Omental fat pad (tissue), 4 donors: Measurements from ENCODE around the gene PATZ1. TPM values are rescaled to one million over a fixed set of nuclear protein-coding genes. Genes with fewer than 3 reads are reported as not detected.
"Not testable (repeated sequence)": the region's sequence is repeated elsewhere in the genome, so short reads cannot be mapped to it uniquely, and the experiment has no call there.

Source experiments
- ATAC-seq: fragments of 150-250 bp; one replicate; pipeline ENCODE4 v1.9.1; 2016; ENCODE audit warnings: mild to moderate bottlenecking, moderate library complexity; ENCODE audit not compliant: low FRiP score
- DNase-seq: peaks from one replicate; pipeline ENCODE4 v3.0.0-alpha.2; 2019; ENCODE audit warnings: low spot score
- total RNA-seq, 4 donors: library from RNA; depleted of rRNA; stranded (reverse); fragments of >200 nt; gene quantifications; one replicate each; pipeline ENCODE4 v1.1.0, GENCODE V29; 2016
- TF ChIP-seq, protein P1 (sequence below), 3 donors: fragments of 450-650 bp; IDR thresholded peaks; one replicate each; pipeline ENCODE4 v1.5.1; 2016 to 2017; ENCODE audit warnings: antibody characterized with exemption in 3 of 3, mild to moderate bottlenecking in 3 of 3, moderate library complexity in 2 of 3

The PATZ1 gene
- total RNA-seq, 4 donors from 2014 or later, result 10.8 to 15.4 (median 14.8) TPM

DNA sequence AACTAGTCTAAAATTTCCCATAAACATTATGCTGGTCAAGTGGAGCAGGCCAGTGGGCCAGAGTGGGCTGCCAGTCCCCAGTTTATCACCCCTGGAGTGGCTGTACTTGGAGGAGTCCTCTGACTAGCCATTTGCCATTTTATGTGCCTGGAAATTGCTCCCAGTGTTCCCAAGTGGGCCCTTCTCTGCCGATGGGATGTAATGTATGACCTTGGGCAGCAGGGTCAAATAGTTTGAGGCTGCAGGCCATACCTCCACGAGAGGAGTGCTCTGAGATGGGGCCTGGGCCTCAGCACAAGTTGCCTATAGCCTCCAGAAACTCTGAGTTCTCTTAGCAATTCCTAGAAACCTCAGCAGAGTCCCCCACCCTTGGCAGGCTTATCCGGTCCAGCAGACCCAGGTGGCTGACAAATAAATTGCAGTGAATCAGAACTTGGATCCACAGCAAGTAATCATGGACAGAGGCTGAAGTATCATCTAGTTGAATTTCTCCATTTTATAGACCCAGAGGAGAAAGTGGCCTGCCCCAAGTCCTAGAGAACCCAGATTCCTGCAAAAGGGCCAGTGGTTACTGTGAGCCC is 17.8 kb upstream of the PATZ1 start:
- ATAC-seq, result no peak
- TF ChIP-seq, protein P1, sequence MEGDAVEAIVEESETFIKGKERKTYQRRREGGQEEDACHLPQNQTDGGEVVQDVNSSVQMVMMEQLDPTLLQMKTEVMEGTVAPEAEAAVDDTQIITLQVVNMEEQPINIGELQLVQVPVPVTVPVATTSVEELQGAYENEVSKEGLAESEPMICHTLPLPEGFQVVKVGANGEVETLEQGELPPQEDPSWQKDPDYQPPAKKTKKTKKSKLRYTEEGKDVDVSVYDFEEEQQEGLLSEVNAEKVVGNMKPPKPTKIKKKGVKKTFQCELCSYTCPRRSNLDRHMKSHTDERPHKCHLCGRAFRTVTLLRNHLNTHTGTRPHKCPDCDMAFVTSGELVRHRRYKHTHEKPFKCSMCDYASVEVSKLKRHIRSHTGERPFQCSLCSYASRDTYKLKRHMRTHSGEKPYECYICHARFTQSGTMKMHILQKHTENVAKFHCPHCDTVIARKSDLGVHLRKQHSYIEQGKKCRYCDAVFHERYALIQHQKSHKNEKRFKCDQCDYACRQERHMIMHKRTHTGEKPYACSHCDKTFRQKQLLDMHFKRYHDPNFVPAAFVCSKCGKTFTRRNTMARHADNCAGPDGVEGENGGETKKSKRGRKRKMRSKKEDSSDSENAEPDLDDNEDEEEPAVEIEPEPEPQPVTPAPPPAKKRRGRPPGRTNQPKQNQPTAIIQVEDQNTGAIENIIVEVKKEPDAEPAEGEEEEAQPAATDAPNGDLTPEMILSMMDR (IDR thresholded peaks at IDR 0.05), result no peak
- DNase-seq, result no peak

DNA sequence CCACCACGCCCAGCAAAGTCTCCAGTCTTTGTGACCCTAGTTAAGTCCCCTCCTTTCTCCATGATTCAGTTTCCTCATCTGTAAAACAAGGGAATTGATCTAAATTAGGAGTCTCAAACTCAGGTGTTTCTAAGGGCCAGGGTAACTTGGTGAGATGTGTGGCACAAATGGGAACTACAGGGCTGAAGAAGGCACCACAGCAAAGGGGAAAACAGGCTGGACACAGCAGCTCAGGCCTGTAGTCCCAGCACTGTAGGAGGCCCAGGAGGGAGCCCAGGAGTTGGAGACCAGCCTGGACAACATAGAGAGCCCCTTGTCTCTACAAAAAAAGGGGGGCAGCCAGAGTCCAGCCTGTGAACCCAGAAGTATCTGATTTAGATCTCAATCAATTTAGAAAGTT is 15.6 kb upstream of the PATZ1 start:
- TF ChIP-seq, protein P1 (IDR thresholded peaks at IDR 0.05), result no peak
- DNase-seq (no peak), ATAC-seq (no peak)

DNA sequence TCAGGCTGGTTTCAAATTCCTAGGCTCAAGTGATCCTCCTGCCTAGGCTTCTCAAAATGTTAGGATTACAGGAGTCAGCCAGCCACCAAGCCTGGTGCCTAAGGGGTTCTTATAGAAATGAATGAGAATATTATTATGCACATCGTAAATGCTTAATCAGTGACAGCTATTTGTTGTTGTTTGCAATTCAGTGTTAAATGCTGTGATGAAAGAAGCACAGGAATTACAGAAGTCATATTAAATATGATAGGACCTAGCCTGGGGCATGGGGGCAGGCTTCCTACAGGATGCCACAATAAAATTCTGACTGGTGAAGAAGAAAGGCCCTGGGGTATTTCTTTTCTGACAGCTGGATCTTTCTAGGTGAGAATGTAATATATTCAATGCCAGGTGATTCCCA is 13.9 kb upstream of the PATZ1 start:
- TF ChIP-seq, protein P1 (IDR thresholded peaks at IDR 0.05), result no peak
- DNase-seq, result no peak
- no peak for ATAC-seq

DNA sequence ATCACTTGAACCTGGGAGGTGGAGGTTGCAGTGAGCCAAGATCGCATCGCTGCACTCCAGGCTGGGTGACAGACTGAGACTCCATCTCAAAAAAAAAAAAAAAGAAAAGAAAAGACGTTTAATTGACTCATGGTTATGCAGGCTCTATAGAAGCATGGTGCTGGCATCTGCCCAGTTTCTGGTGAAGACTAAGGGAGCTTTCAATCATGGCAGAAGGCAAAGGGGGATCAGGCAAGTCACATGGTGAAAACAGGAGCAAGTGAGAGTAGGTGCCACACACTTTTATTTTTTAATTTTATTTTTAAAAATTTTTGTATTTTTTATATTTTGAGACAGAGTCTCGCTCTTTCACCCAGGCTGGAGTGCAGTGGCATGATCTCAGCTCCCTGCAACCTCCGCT is 8.4 kb upstream of the PATZ1 start:
- ATAC-seq, result no peak

DNA sequence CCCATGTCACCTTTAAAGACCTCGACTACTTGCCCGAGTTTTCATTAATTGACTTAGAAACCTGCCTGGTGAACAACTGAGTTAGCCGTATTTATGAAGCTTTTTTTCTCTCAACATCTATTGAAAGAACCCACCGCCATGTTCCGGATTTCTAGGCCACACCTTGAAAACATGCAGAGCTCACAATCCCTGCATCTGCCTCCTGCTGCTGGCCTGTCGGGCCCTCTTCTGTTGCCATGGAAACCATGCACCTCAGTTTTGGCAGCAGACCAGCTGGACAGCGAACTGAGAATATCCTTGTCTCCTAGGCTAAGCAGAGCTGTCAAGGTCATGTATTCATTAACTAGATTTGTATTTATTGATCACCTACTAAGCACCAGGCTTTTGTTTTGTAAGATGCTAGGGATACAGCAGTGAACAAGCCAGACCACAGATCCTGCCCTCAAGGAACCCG is 4.3 kb upstream of the PATZ1 start:
- no peak for ATAC-seq
- DNase-seq, result no peak
- TF ChIP-seq, protein P1 (IDR thresholded peaks at IDR 0.05), result no peak

More for the DNA sequence above, 8.4 kb upstream of the PATZ1 start:
- TF ChIP-seq, protein P1 (IDR thresholded peaks at IDR 0.05), result no peak
- DNase-seq, result no peak

DNA sequence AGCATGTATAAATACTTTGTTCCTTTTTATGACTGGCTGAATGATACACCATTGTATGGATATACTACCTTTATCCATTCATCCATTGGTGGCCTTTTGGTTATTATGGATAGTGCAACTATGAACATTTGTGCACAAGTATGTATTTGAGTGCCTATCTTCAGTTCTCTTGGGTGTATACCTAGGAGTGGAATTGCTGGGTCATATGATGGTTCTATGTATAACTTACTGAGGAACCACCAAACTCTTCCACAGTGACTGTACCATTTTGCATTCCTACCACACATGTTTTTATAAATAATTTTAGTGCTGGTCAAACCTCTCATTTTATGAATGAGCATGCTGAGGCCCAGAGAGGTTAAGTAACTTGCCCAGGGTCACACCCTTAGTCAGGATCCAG is 3.8 kb upstream of the PATZ1 start:
- ATAC-seq (no peak), DNase-seq (no peak)
- TF ChIP-seq, protein P1 (IDR thresholded peaks at IDR 0.05), result no peak

DNA sequence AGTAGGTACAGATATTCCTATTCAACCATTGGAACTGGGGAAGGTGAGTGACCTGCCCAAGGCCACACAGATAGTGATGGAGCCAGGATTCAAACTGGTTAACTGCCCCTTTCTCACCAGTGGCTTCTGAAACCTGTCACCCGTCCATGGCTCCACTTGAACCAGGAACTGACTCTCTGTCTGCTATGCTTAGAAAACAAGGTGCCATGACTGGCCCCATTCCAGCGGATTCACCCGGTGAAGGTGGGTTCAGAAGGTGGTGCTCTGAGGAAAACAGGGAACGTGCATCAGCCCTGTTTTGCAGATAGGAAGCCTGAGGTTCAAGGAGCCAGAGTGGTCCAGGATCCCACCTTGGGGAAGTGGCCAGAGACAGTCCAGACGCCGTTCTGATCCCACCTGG is 2.6 kb upstream of the PATZ1 start:
- ATAC-seq, result no peak
- DNase-seq, result no peak
- TF ChIP-seq, protein P1 (IDR thresholded peaks at IDR 0.05), result no peak

DNA sequence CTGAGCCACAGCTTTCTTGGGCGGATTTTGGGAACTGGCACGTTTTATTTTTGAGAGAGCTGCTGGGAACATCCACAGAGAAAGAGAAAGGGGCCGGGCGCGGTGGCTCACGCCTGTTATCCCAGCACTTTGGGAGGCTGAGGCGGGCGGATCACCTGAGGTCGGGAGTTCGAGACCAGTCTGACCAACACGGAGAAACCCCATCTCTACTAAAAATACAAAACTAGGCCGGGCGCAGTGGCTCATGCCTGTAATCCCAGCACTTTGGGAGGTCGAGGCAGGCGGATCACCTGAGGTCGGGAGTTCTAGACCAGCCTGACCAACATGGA is 1.8 kb upstream of the PATZ1 start:
- not testable (repeated sequence) for DNase-seq, ATAC-seq
